HEK293T (cell line): ENCODE data around the gene ITSN2.

Experiments
- ARNT ChIP-seq: fragments of 450-650 bp; IDR thresholded peaks from 2 replicates; pipeline ENCODE4 v1.6.1; 2017; ENCODE audit warnings: mild to moderate bottlenecking
- CTBP1 ChIP-seq: fragments of 450-650 bp; IDR thresholded peaks from 2 replicates; pipeline ENCODE4 v1.6.1; 2016; ENCODE audit warnings: borderline replicate concordance
- ELF4 ChIP-seq: fragments of 450-650 bp; IDR thresholded peaks from 2 replicates; pipeline ENCODE4 v1.6.1; 2017; ENCODE audit warnings: antibody characterized with exemption
- FOXA1 ChIP-seq: fragments of 450-650 bp; IDR thresholded peaks from 2 replicates; pipeline ENCODE4 v1.6.1; 2016; ENCODE audit warnings: mild to moderate bottlenecking
- FOXK2 ChIP-seq: fragments of 450-650 bp; IDR thresholded peaks from 2 replicates; pipeline ENCODE4 v1.6.1; 2016; ENCODE audit warnings: mild to moderate bottlenecking
- HDGF ChIP-seq: fragments of 450-650 bp; IDR thresholded peaks from 2 replicates; pipeline ENCODE4 v1.6.1; 2017; ENCODE audit warnings: antibody characterized with exemption, borderline replicate concordance
- LEF1 ChIP-seq: fragments of 450-650 bp; IDR thresholded peaks from 2 replicates; pipeline ENCODE4 v1.6.1; 2017; ENCODE audit warnings: mild to moderate bottlenecking, borderline replicate concordance
- SP1 ChIP-seq: fragments of 450-650 bp; IDR thresholded peaks from 2 replicates; pipeline ENCODE4 v1.6.1; 2017
- ZNF384 ChIP-seq: fragments of 450-650 bp; IDR thresholded peaks from 2 replicates; pipeline ENCODE4 v1.6.1; 2016

- TF ChIP-seq ZNF384 (no peak), CTBP1 (no peak), SP1 (no peak), HDGF (no peak), FOXA1 (no peak), ARNT (no peak), FOXK2 (no peak), ELF4 (no peak), LEF1 (no peak)
Measured at GRCh38 chr2:24330161-24330560, 30.2 kb downstream of the ITSN2 start.
